HEK293 (cell line): ENCODE results near the gene BTD.

Source experiments
- CTCF ChIA-PET: fragments of 350-600 bp; formaldehyde crosslinking; extraction: SDS; loops from one replicate; lab custom pipeline; 2021; ENCODE audit warnings: antibody characterized with exemption; lab: Yijun Ruan, JAX
- POLR2A ChIA-PET: fragments of 300-600 bp; formaldehyde crosslinking; extraction: SDS; loops from one replicate; lab custom pipeline; 2020; ENCODE audit warnings: antibody characterized with exemption, inconsistent platforms; lab: Yijun Ruan, JAX
- H3K27ac ChIP-seq: fragments of 200-500 bp; sonication (Bioruptor generic); 2 replicates; pipeline ENCODE4 v1.5.1; 2014; ENCODE audit warnings: low read depth, low read length, control low read depth, inconsistent platforms; ENCODE audit errors: extremely low read depth
- H3K36me3 ChIP-seq, 2 experiments: fragments of 200-500 bp in 1 of 2; sonication (Bioruptor generic) in 1 of 2; 1 replicate in 1 of 2; 2 replicates in 1 of 2; pipeline ENCODE4 v1.5.1; 2014 to 2017; ENCODE audit warnings: inconsistent platforms in 2 of 2, low read length in 2 of 2; ENCODE audit not compliant: control insufficient read depth in 2 of 2, insufficient read depth in 1 of 2
- H3K4me1 ChIP-seq: fragments of 200-500 bp; sonication (Bioruptor generic); 2 replicates; pipeline ENCODE4 v1.5.1; 2014; ENCODE audit warnings: mild to moderate bottlenecking, low read length, inconsistent platforms; ENCODE audit not compliant: control insufficient read depth, insufficient read depth
- H3K4me3 ChIP-seq: 2 replicates; pipeline ENCODE4 v1.5.1; 2011; ENCODE audit warnings: low read depth, mild to moderate bottlenecking, control low read depth, low read length, moderate library complexity
- H3K9me3 ChIP-seq: fragments of 200-500 bp; sonication (Bioruptor generic); 2 replicates; pipeline ENCODE4 v1.5.1; 2014; ENCODE audit warnings: low read depth, low read length, inconsistent platforms; ENCODE audit not compliant: control insufficient read depth, insufficient read depth
- BCL11A ChIP-seq: fragments of 450-650 bp; formaldehyde crosslinking; IDR thresholded peaks from 2 replicates; pipeline ENCODE4 v1.5.1; 2016; ENCODE audit warnings: low read depth, missing biosample characterization, missing genetic modification characterization
- GFI1B ChIP-seq: fragments of 450-650 bp; formaldehyde crosslinking; IDR thresholded peaks from 2 replicates; pipeline ENCODE4 v1.5.1; 2016; ENCODE audit warnings: missing biosample characterization, missing genetic modification characterization
- HOXA7 ChIP-seq: sonication (generic); formaldehyde crosslinking; IDR thresholded peaks from 2 replicates; pipeline ENCODE4 v1.8.1; 2022; ENCODE audit warnings: missing genetic modification reagents, borderline replicate concordance
- HOXD13 ChIP-seq: sonication (generic); formaldehyde crosslinking; IDR thresholded peaks from 2 replicates; pipeline ENCODE4 v1.8.0; 2022; ENCODE audit warnings: missing genetic modification reagents, borderline replicate concordance
- KLF1 ChIP-seq: fragments of 450-650 bp; formaldehyde crosslinking; IDR thresholded peaks from 2 replicates; pipeline ENCODE4 v1.5.1; 2016; ENCODE audit warnings: missing biosample characterization, missing genetic modification characterization
- ZFP69B ChIP-seq: fragments of 450-650 bp; formaldehyde crosslinking; IDR thresholded peaks from 2 replicates; pipeline ENCODE4 v1.5.1; 2016; ENCODE audit warnings: missing biosample characterization, missing genetic modification characterization
- ZNF112 ChIP-seq: fragments of 450-650 bp; formaldehyde crosslinking; IDR thresholded peaks from 2 replicates; pipeline ENCODE4 v1.5.0; 2017; ENCODE audit warnings: missing biosample characterization, missing genetic modification characterization
- ZNF114 ChIP-seq: fragments of 450-650 bp; formaldehyde crosslinking; IDR thresholded peaks from 2 replicates; pipeline ENCODE4 v1.5.0; 2017; ENCODE audit warnings: missing biosample characterization, missing genetic modification characterization
- ZNF121 ChIP-seq: fragments of 450-650 bp; formaldehyde crosslinking; IDR thresholded peaks from 2 replicates; pipeline ENCODE4 v1.5.1; 2016; ENCODE audit warnings: missing biosample characterization, missing genetic modification characterization
- ZNF132 ChIP-seq: fragments of 450-650 bp; formaldehyde crosslinking; IDR thresholded peaks from 2 replicates; pipeline ENCODE4 v1.5.1; 2017; ENCODE audit warnings: missing biosample characterization, missing genetic modification characterization, borderline replicate concordance
- ZNF16 ChIP-seq: fragments of 450-650 bp; formaldehyde crosslinking; IDR thresholded peaks from 2 replicates; pipeline ENCODE4 v1.5.1; 2016; ENCODE audit warnings: low read depth, missing biosample characterization, missing genetic modification characterization
- ZNF292 ChIP-seq: fragments of 450-650 bp; formaldehyde crosslinking; IDR thresholded peaks from 2 replicates; pipeline ENCODE4 v1.5.1; 2016; ENCODE audit warnings: low read depth, missing biosample characterization, missing genetic modification characterization, borderline replicate concordance
- ZNF302 ChIP-seq: fragments of 450-650 bp; formaldehyde crosslinking; IDR thresholded peaks from 2 replicates; pipeline ENCODE4 v1.5.1; 2016; ENCODE audit warnings: missing biosample characterization, missing genetic modification characterization, low read depth
- ZNF391 ChIP-seq: fragments of 450-650 bp; formaldehyde crosslinking; IDR thresholded peaks from 2 replicates; pipeline ENCODE4 v1.5.1; 2016; ENCODE audit warnings: low read depth, missing biosample characterization, missing genetic modification characterization, borderline replicate concordance
- ZNF571 ChIP-seq: fragments of 450-650 bp; formaldehyde crosslinking; IDR thresholded peaks from 2 replicates; pipeline ENCODE4 v1.5.0; 2017; ENCODE audit warnings: missing biosample characterization, missing genetic modification characterization
- ZNF600 ChIP-seq: fragments of 450-650 bp; formaldehyde crosslinking; IDR thresholded peaks from 2 replicates; pipeline ENCODE4 v1.5.1; 2016; ENCODE audit warnings: missing biosample characterization, missing genetic modification characterization
- ZNF785 ChIP-seq: fragments of 450-650 bp; formaldehyde crosslinking; IDR thresholded peaks from 2 replicates; pipeline ENCODE4 v1.5.1; 2016; ENCODE audit warnings: missing biosample characterization, missing genetic modification characterization
- ZSCAN30 ChIP-seq: fragments of 450-650 bp; IDR thresholded peaks from 2 replicates; pipeline ENCODE4 v1.5.1; 2018; ENCODE audit warnings: missing biosample characterization, mild to moderate bottlenecking, missing genetic modification characterization, moderate library complexity
- ZXDB ChIP-seq: fragments of 450-650 bp; formaldehyde crosslinking; IDR thresholded peaks from 2 replicates; pipeline ENCODE4 v1.5.1; 2016; ENCODE audit warnings: missing biosample characterization, missing genetic modification characterization
- TF ChIP-seq, protein P1 (sequence below): fragments of 450-650 bp; IDR thresholded peaks from 2 replicates; pipeline ENCODE4 v1.5.1; 2018; ENCODE audit warnings: missing biosample characterization, missing genetic modification characterization
- TF ChIP-seq, protein P2 (sequence below): fragments of 450-650 bp; formaldehyde crosslinking; conservative IDR thresholded peaks from 2 replicates; pipeline ENCODE4 v1.5.1; 2016; ENCODE audit warnings: low read depth, missing biosample characterization, missing genetic modification characterization
- TF ChIP-seq, protein P3 (sequence below): fragments of 450-650 bp; formaldehyde crosslinking; IDR thresholded peaks from 2 replicates; pipeline ENCODE4 v1.5.1; 2016; ENCODE audit warnings: missing biosample characterization, missing genetic modification characterization
- TF ChIP-seq, protein P4 (sequence below): sonication (generic); formaldehyde crosslinking; IDR thresholded peaks from 2 replicates; pipeline ENCODE4 v1.8.1; 2022; ENCODE audit warnings: mild to moderate bottlenecking, moderate library complexity, missing genetic modification reagents

Gene BTD

DNA sequence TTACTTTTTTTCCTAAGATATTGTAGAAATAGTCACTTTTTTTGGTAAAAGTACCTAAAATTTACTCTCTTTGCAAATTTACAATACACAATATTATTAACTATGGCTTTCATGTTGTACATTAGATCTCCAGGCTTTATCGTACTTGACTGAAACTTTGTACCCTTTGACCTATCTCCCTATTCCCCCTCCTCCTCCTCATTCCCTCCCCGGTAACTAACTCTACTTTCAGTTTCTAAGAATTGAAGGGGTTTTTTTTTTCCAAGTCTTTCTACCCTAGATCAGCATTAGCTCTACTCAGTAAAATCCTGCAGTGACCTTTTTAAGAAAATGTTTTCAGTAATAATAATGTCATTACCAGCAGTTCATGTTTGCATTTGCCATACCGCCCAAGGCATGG, 10.3 kb upstream of the BTD start (continued):
- TF ChIP-seq ZNF302 (no peak), KLF1 (tag by site-specific recombination) (no peak), ZNF571 (no peak), ZSCAN30 (tag by site-specific recombination) (no peak), ZNF132 (no peak)

DNA sequence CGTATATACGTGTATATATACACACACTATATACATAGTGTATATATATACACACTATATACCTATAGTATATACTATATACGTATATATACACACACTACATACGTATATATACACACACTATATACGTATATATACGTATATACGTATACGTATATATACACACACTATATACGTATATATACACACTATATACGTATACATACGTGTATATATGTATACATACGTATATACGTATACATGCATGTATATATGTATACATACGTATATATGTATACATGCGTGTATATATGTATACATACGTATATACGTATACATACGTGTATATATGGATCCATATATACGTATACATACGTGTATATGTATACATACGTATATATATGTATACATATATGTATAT, 9.6 kb upstream of the BTD start:
- Histone ChIP-seq H3K9me3 (no peaks in the 10 kb centered on the region), H3K27ac (no peak overlapping the region), H3K4me1 (no peaks in the 10 kb centered on the region), H3K36me3 (peaks cover 37 to 54% of the 10 kb centered on the region in 2 experiments), H3K4me3 (no peak overlapping the region)
- ChIA-PET CTCF (no interaction called here), POLR2A (no interaction called here)
- TF ChIP-seq ZXDB (tag by site-specific recombination) (no peak), HOXD13 (no peak), ZNF121 (tag by site-specific recombination) (no peak), BCL11A (tag by site-specific recombination) (no peak), ZNF16 (tag by site-specific recombination) (no peak), GFI1B (tag by site-specific recombination) (no peak), ZNF114 (tag by site-specific recombination) (no peak), ZNF785 (tag by site-specific recombination) (no peak), ZNF571 (no peak), ZNF292 (tag by site-specific recombination) (no peak), ZNF391 (tag by site-specific recombination) (no peak), ZNF112 (tag by site-specific recombination) (no peak), HOXA7 (CRISPR knock-in tag) (no peak), ZNF600 (no peak), ZFP69B (tag by site-specific recombination) (no peak)
- TF ChIP-seq, protein P1, sequence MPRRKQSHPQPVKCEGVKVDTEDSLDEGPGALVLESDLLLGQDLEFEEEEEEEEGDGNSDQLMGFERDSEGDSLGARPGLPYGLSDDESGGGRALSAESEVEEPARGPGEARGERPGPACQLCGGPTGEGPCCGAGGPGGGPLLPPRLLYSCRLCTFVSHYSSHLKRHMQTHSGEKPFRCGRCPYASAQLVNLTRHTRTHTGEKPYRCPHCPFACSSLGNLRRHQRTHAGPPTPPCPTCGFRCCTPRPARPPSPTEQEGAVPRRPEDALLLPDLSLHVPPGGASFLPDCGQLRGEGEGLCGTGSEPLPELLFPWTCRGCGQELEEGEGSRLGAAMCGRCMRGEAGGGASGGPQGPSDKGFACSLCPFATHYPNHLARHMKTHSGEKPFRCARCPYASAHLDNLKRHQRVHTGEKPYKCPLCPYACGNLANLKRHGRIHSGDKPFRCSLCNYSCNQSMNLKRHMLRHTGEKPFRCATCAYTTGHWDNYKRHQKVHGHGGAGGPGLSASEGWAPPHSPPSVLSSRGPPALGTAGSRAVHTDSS: no peak
- TF ChIP-seq, protein P2, sequence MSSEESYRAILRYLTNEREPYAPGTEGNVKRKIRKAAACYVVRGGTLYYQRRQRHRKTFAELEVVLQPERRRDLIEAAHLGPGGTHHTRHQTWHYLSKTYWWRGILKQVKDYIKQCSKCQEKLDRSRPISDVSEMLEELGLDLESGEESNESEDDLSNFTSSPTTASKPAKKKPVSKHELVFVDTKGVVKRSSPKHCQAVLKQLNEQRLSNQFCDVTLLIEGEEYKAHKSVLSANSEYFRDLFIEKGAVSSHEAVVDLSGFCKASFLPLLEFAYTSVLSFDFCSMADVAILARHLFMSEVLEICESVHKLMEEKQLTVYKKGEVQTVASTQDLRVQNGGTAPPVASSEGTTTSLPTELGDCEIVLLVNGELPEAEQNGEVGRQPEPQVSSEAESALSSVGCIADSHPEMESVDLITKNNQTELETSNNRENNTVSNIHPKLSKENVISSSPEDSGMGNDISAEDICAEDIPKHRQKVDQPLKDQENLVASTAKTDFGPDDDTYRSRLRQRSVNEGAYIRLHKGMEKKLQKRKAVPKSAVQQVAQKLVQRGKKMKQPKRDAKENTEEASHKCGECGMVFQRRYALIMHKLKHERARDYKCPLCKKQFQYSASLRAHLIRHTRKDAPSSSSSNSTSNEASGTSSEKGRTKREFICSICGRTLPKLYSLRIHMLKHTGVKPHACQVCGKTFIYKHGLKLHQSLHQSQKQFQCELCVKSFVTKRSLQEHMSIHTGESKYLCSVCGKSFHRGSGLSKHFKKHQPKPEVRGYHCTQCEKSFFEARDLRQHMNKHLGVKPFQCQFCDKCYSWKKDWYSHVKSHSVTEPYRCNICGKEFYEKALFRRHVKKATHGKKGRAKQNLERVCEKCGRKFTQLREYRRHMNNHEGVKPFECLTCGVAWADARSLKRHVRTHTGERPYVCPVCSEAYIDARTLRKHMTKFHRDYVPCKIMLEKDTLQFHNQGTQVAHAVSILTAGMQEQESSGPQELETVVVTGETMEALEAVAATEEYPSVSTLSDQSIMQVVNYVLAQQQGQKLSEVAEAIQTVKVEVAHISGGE (tag by site-specific recombination): no peak
- TF ChIP-seq, protein P3, sequence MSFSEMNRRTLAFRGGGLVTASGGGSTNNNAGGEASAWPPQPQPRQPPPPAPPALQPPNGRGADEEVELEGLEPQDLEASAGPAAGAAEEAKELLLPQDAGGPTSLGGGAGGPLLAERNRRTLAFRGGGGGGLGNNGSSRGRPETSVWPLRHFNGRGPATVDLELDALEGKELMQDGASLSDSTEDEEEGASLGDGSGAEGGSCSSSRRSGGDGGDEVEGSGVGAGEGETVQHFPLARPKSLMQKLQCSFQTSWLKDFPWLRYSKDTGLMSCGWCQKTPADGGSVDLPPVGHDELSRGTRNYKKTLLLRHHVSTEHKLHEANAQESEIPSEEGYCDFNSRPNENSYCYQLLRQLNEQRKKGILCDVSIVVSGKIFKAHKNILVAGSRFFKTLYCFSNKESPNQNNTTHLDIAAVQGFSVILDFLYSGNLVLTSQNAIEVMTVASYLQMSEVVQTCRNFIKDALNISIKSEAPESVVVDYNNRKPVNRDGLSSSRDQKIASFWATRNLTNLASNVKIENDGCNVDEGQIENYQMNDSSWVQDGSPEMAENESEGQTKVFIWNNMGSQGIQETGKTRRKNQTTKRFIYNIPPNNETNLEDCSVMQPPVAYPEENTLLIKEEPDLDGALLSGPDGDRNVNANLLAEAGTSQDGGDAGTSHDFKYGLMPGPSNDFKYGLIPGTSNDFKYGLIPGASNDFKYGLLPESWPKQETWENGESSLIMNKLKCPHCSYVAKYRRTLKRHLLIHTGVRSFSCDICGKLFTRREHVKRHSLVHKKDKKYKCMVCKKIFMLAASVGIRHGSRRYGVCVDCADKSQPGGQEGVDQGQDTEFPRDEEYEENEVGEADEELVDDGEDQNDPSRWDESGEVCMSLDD (tag by site-specific recombination): no peak
- TF ChIP-seq, protein P4, sequence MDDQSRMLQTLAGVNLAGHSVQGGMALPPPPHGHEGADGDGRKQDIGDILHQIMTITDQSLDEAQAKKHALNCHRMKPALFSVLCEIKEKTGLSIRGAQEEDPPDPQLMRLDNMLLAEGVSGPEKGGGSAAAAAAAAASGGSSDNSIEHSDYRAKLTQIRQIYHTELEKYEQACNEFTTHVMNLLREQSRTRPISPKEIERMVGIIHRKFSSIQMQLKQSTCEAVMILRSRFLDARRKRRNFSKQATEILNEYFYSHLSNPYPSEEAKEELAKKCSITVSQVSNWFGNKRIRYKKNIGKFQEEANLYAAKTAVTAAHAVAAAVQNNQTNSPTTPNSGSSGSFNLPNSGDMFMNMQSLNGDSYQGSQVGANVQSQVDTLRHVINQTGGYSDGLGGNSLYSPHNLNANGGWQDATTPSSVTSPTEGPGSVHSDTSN (CRISPR knock-in tag): no peak
